HG02981 (cell line): ENCODE data around the gene BRCC3.

Experiments used
- ATAC-seq: cut with Tn5 transposase; IDR thresholded peaks from one replicate; pipeline ENCODE4 v1.9.1; 2021; ENCODE audit warnings: mild to moderate bottlenecking, moderate library complexity; ENCODE audit not compliant: unreplicated experiment

The BRCC3 gene

GRCh38 chrX:155056877-155057792, 14.2 kb upstream of the BRCC3 start:
- ATAC-seq = peak; percentile 74

GRCh38 chrX:155061760-155062159, 9.5 kb upstream of the BRCC3 start:
- ATAC-seq = no peak

GRCh38 chrX:155065035-155065734, 6.1 kb upstream of the BRCC3 start:
- no peak for ATAC-seq

- ATAC-seq = no peak
Observed at GRCh38 chrX:155068165-155068564, 3.1 kb upstream of the BRCC3 start.

GRCh38 chrX:155069414-155069813, 1.9 kb upstream of the BRCC3 start:
- no peak for ATAC-seq

- ATAC-seq = no peak
Observed at GRCh38 chrX:155070038-155070437, 1.3 kb upstream of the BRCC3 start.

- peak; percentile 15 for ATAC-seq
Observed at GRCh38 chrX:155070663-155070974, 689 bp upstream of the BRCC3 start.

- peak; percentile 8 for ATAC-seq
Observed at GRCh38 chrX:155071694-155072280, 479 bp downstream of the BRCC3 start.

GRCh38 chrX:155086202-155086840, 15.0 kb downstream of the BRCC3 start:
- no peak for ATAC-seq

GRCh38 chrX:155086961-155087735, 15.8 kb downstream of the BRCC3 start:
- no peak for ATAC-seq

GRCh38 chrX:155094468-155095061, 23.3 kb downstream of the BRCC3 start:
- ATAC-seq = no peak

- no peak for ATAC-seq
Observed at GRCh38 chrX:155105919-155106318, 34.6 kb downstream of the BRCC3 start.

- no peak for ATAC-seq
Observed at GRCh38 chrX:155108427-155108826, 37.1 kb downstream of the BRCC3 start.

GRCh38 chrX:155112171-155112570, 40.9 kb downstream of the BRCC3 start:
- no peak for ATAC-seq

- ATAC-seq = no peak
Observed at GRCh38 chrX:155113097-155113496, 41.8 kb downstream of the BRCC3 start.

GRCh38 chrX:155115174-155115819, 44.0 kb downstream of the BRCC3 start:
- ATAC-seq = no peak

GRCh38 chrX:155127465-155127864, 56.2 kb downstream of the BRCC3 start:
- no peak for ATAC-seq

GRCh38 chrX:155127940-155128339, 56.6 kb downstream of the BRCC3 start:
- no peak for ATAC-seq

- ATAC-seq = no peak
Observed at GRCh38 chrX:155132110-155132509, 60.8 kb downstream of the BRCC3 start.

GRCh38 chrX:155134255-155134654, 62.9 kb downstream of the BRCC3 start:
- no peak for ATAC-seq
